Esophagus squamous epithelium (tissue), 5 donors: Measurements from ENCODE around the gene XCL1. TPM values are rescaled to one million over a fixed set of nuclear protein-coding genes. Genes with fewer than 3 reads are reported as not detected.
"Not testable (repeated sequence)": the region's sequence is repeated elsewhere in the genome, so short reads cannot be mapped to it uniquely, and the experiment has no call there.

Experiments
- DNase-seq: peaks from one replicate; lab custom pipeline; 2025; lab: John Stamatoyannopoulos, UW
- H3K27ac ChIP-seq, 4 donors: fragments of 200-600 bp; sonication (generic); one replicate each; pipeline ENCODE4 v1.5.1; 2016 to 2019; ENCODE audit warnings: mild to moderate bottlenecking in 1 of 4
- H3K27me3 ChIP-seq, 4 donors: fragments of 200-600 bp; sonication (generic); 1 replicate in 3 of 4; 2 replicates in 1 of 4; pipeline versions ENCODE4 v1.5.1 to v1.6.0; 2017 to 2021; ENCODE audit warnings: antibody characterized with exemption in 1 of 4
- H3K36me3 ChIP-seq, 3 donors: fragments of 200-600 bp; sonication (generic); one replicate each; pipeline ENCODE4 v1.5.1; 2016 to 2019
- H3K4me1 ChIP-seq, 3 donors: fragments of 200-600 bp; sonication (generic); one replicate each; pipeline ENCODE4 v1.5.1; 2017 to 2019
- H3K4me3 ChIP-seq, 4 donors: fragments of 200-600 bp; sonication (generic); 1 replicate in 3 of 4; 2 replicates in 1 of 4; pipeline ENCODE4 v1.5.1; 2016 to 2019; ENCODE audit warnings: mild to moderate bottlenecking in 2 of 4, moderate library complexity in 1 of 4
- H3K9me3 ChIP-seq, 3 donors: fragments of 200-600 bp; sonication (generic); one replicate each; pipeline ENCODE4 v1.5.1; 2016 to 2019
- CTCF ChIP-seq, 6 experiments: fragments of 450-650 bp in 4 of 6; fragments of 200-600 bp in 2 of 6; sonication (generic) in 2 of 6; IDR thresholded peaks; one replicate each; pipeline ENCODE4 v1.5.1; 2016 to 2019; ENCODE audit warnings: antibody characterized with exemption in 6 of 6, mild to moderate bottlenecking in 4 of 6, moderate library complexity in 4 of 6
- POLR2A ChIP-seq, 4 donors: fragments of 450-650 bp; IDR thresholded peaks; one replicate each; pipeline ENCODE4 v1.6.1; 2017; ENCODE audit warnings: antibody characterized with exemption in 4 of 4, mild to moderate bottlenecking in 4 of 4, moderate library complexity in 3 of 4
- WGBS, 2 donors: methylation state at CpG; one replicate each; pipeline ENCODE4 v1.1.5; 2018; 5-methylcytosine and 5-hydroxymethylcytosine counted together
- intact Hi-C: fragments of 100-400 bp; cut with DNase I; formaldehyde crosslinking; loops from one replicate; pipeline ENCODE4 v1.15.0; 2022
- total RNA-seq, 4 donors: library from RNA; depleted of rRNA; stranded (reverse); fragments of >200 nt; gene quantifications; one replicate each; pipeline ENCODE4 v1.1.0, GENCODE V29; 2016
- donor health status: DM: yes; HTN: yes; CAD: no.

The XCL1 gene
- total RNA-seq, 4 donors from 2014 or later, result 0.76 TPM; not detected in 3

DNA sequence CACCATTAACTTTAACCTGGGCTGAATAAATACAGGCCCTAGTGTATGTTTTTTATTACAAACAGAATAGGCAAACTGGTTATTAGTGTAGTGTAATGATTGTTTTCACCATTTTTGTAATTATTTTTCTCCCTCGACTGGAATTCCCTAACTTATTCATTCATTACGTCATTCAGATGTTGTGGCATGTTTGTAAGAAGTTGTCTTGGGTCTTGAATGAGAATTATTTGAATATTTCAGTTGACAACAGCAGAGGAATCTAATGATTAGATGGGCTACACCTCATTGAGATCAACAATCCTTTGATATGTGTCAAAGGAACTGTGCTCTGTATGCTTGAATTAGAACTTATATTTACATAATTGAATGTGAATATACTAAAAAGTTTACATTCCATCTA is 12.8 kb downstream of the XCL1 start:
- H3K27me3 ChIP-seq, result peaks cover 0 to 5% (median 0%) of the 10 kb centered on the region in 4 donors
- 58 to 65% methylated on average over 2 of the region's 2 CpGs for WGBS, 2 donors
- no peak for DNase-seq
- no peaks in the 10 kb centered on the region for H3K36me3 ChIP-seq
- no peaks in the 10 kb centered on the region for H3K4me1 ChIP-seq
- no peak overlapping the region for H3K27ac ChIP-seq
- no peaks in the 10 kb centered on the region for H3K9me3 ChIP-seq
- TF ChIP-seq POLR2A (IDR thresholded peaks at IDR 0.05) (no peak), CTCF (IDR thresholded peaks at IDR 0.05) (no peak)
- intact Hi-C loops, result loop anchor here (10.0 kb wide), 1 partner anchor 154 kb away; no protein-coding TSS in a partner anchor
- no peak overlapping the region for H3K4me3 ChIP-seq

DNA sequence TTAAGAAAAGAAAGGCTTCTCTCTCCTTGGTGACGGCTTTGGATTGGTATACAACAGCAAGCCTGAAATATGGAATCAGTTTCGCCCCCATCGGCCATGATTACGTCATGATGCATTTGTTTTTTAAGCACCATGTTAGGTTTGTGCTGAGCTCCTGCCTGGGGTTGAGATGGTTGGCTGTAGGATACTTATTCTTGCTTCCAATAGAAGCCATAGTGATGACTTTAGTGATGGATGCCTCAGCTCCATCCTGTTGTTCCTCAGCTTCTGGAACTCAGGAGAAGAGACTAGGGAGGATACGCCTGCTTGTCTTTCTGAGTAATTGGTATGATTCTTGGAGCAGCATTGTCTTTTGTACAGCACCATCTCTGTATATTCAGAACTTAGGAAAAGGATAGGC is 14.7 kb downstream of the XCL1 start:
- H3K4me1 ChIP-seq, result no peaks in the 10 kb centered on the region
- no peaks in the 10 kb centered on the region for H3K36me3 ChIP-seq
- 88% methylated on average over 5 of the region's 5 CpGs for WGBS, 2 donors

GRCh38 chr1:168591641-168592250 is 15.3 kb downstream of the XCL1 start:
- no peak for TF ChIP-seq POLR2A (IDR thresholded peaks at IDR 0.05)
- TF ChIP-seq CTCF (IDR thresholded peaks at IDR 0.05), result no peak
- intact Hi-C loops, result no loop called here
- WGBS, 2 donors, result 45 to 49% methylated on average over 2 of the region's 2 CpGs
- H3K27me3 ChIP-seq, result peaks cover 0 to 5% (median 0%) of the 10 kb centered on the region in 4 donors
- no peaks in the 10 kb centered on the region for H3K4me1 ChIP-seq
- no peaks in the 10 kb centered on the region for H3K9me3 ChIP-seq
- no peaks in the 10 kb centered on the region for H3K36me3 ChIP-seq
- H3K27ac ChIP-seq, result no peak overlapping the region
- H3K4me3 ChIP-seq, result no peak overlapping the region
- no peak for DNase-seq

More for the DNA sequence above, 14.7 kb downstream of the XCL1 start:
- Histone ChIP-seq H3K4me3 (no peak overlapping the region), H3K27ac (no peak overlapping the region), H3K9me3 (no peaks in the 10 kb centered on the region), H3K27me3 (peaks cover 0 to 5% (median 0%) of the 10 kb centered on the region in 4 donors)
- no peak for TF ChIP-seq POLR2A (IDR thresholded peaks at IDR 0.05)
- TF ChIP-seq CTCF (IDR thresholded peaks at IDR 0.05), result no peak
- no peak for DNase-seq
- intact Hi-C loops, result no loop called here

DNA sequence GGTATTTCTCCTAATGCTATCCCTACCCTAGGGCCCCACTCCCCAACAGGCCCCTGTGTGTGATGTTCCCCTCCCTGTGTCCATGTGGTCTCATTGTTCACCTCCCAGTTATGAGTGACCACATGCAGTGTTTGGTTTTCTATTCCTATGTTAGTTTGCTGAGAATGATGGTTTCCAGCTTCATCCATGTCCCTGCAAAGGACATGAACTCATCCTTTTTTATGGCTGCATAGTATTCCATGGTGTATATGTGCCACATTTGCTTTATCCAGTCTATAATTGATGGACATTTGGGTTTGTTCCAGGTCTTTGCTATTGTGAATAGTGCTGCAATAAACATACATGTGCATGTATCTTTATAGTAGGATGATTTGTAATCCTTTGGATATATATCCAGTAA is 19.0 kb downstream of the XCL1 start:
- H3K9me3 ChIP-seq, DNase-seq, H3K4me3 ChIP-seq, H3K27ac ChIP-seq, H3K36me3 ChIP-seq, intact Hi-C loops, H3K4me1 ChIP-seq, H3K27me3 ChIP-seq: not testable (repeated sequence)

DNA sequence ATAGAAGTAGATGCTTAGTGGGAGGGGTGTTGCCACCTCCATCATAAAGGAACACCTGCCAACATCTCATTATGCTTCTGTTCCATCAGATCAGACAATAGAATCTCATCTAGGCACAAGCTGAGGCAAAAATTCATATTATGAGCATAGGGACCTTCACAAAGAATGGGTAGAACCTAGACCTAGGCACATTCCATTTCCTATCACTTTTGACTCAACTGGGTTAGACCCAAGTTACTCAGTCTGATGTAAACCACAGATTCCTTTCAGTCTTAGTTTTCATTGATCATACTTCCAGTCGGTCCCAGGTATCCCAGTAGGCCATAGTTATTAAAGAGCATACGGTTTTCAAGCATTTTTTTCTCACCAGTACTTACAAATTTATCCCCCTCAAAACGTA is 21.7 kb downstream of the XCL1 start:
- no peak for DNase-seq
- H3K27ac ChIP-seq, result no peak overlapping the region
- H3K4me3 ChIP-seq, result no peak overlapping the region
- TF ChIP-seq CTCF (IDR thresholded peaks at IDR 0.05), result no peak
- no peak for TF ChIP-seq POLR2A (IDR thresholded peaks at IDR 0.05)
- WGBS, 2 donors, result 78% methylated on average over 3 of the region's 3 CpGs
- peaks cover 0 to 5% (median 0%) of the 10 kb centered on the region in 4 donors for H3K27me3 ChIP-seq
- H3K9me3 ChIP-seq, result no peaks in the 10 kb centered on the region
- intact Hi-C loops, result no loop called here
- H3K4me1 ChIP-seq, result no peaks in the 10 kb centered on the region
- no peaks in the 10 kb centered on the region for H3K36me3 ChIP-seq
